ENCODE results near the gene LRPPRC. TPM values are rescaled to one million over a fixed set of nuclear protein-coding genes. Genes with fewer than 3 reads are reported as not detected.

Gene LRPPRC
- total and polyA plus RNA-seq, 5 donors from 2014 or later = 34.0 to 48.5 (median 37.0) TPM

GRCh38 chr2:43853141-43854081, 142.4 kb downstream of the LRPPRC start:
- no peaks in the 10 kb centered on the region for H3K27me3 ChIP-seq (ENCODE audit: control insufficient read depth, insufficient read depth, low read length)
- no peak for ATAC-seq (ENCODE audit: low read depth in 2 of 2)
- no peaks in the 10 kb centered on the region for H3K36me3 ChIP-seq (ENCODE audit: control insufficient read depth, insufficient read depth, low read length)
- DNase-seq = no peak
- Mint-ChIP-seq H3K36me3 (no peaks in the 10 kb centered on the region), H3K9me3 (peaks cover 0 to 3% (median 0%) of the 10 kb centered on the region in 7 donors), H3K27me3 (peaks cover 22% of the 10 kb centered on the region), H3K4me1 (no peaks in the 10 kb centered on the region), H3K4me3 (no peak overlapping the region), H3K27ac (no peak overlapping the region)
- no peaks in the 10 kb centered on the region for H3K9me3 ChIP-seq (ENCODE audit: control insufficient read depth in 2 of 2, low read length in 2 of 2)
- H3K27ac ChIP-seq (ENCODE audit: insufficient read depth, low read length, poor library complexity, severe bottlenecking) = no peak overlapping the region
- no peak overlapping the region for H3K4me3 ChIP-seq (ENCODE audit: low read depth, low read length)
- H3K4me1 ChIP-seq (ENCODE audit: control insufficient read depth, insufficient read depth, low read length, poor library complexity, severe bottlenecking) = no peaks in the 10 kb centered on the region

GRCh38 chr2:43852196-43852730, 143.5 kb downstream of the LRPPRC start:
- no peaks in the 10 kb centered on the region for H3K4me1 ChIP-seq (ENCODE audit: control insufficient read depth, insufficient read depth, low read length, poor library complexity, severe bottlenecking)

DNA sequence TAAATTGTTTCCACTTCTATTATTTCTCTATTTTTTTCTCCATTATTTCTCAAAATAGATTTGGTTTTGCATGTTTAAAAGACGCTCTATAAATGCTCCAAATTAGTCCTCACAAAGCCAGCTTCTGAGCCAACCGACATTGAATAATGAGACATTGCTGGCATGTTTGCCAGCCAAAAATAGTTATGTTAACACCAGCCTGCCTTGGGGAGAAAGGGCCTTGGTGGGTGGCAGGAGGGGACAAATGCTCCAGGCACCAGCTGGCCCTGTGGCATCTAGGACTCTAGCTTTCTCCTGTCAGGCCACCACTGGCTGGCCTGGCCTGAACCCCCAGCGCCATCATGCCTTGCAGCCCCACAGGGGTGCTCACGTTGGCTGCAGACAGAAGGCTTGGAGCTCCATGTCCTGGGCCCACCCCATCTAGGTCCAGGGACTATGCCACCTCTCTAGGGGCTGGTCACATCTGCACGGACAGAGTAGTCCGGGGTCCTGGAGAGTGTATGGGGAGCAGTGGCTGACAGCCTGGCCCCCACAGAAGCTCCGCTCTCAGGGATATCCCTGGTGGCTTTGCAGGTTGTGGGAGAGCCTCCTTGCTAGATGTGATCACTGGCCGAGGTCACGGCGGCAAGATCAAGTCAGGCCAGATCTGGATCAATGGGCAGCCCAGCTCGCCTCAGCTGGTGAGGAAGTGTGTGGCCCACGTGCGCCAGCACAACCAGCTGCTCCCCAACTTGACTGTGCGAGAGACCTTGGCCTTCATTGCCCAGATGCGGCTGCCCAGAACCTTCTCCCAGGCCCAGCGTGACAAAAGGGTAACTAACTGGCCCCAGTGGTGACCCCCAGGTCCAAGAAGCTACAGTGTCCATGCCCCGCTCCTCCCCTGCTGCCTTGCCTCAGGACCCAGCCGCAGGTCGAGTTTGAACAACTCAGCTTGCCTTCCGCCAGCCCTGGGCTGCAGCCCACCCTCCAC, 144.5 kb downstream of the LRPPRC start:
- no peaks in the 10 kb centered on the region for H3K36me3 Mint-ChIP-seq
- ATAC-seq (ENCODE audit: low read depth in 2 of 2) = no peak
- Histone ChIP-seq H3K9me3 (ENCODE audit: control insufficient read depth in 2 of 2, low read length in 2 of 2) (no peaks in the 10 kb centered on the region), H3K4me3 (ENCODE audit: low read depth, low read length) (no peak overlapping the region), H3K27ac (ENCODE audit: insufficient read depth, low read length, poor library complexity, severe bottlenecking) (no peak overlapping the region), H3K36me3 (ENCODE audit: control insufficient read depth, insufficient read depth, low read length) (no peaks in the 10 kb centered on the region), H3K27me3 (ENCODE audit: control insufficient read depth, insufficient read depth, low read length) (no peaks in the 10 kb centered on the region), H3K4me1 (ENCODE audit: control insufficient read depth, insufficient read depth, low read length, poor library complexity, severe bottlenecking) (no peaks in the 10 kb centered on the region)
- no peaks in the 10 kb centered on the region for H3K4me1 Mint-ChIP-seq
- H3K9me3 Mint-ChIP-seq = peaks cover 0 to 3% (median 0%) of the 10 kb centered on the region in 7 donors
- peaks cover 22% of the 10 kb centered on the region for H3K27me3 Mint-ChIP-seq
- DNase-seq = no peak
- H3K4me3 Mint-ChIP-seq = no peak overlapping the region
- H3K27ac Mint-ChIP-seq = peak overlapping the region in 1 of 3 donors; percentile 12

More at GRCh38 chr2:43852196-43852730, 143.5 kb downstream of the LRPPRC start:
- Mint-ChIP-seq H3K4me1 (no peaks in the 10 kb centered on the region), H3K9me3 (peaks cover 0 to 3% (median 0%) of the 10 kb centered on the region in 7 donors), H3K36me3 (no peaks in the 10 kb centered on the region), H3K27ac (no peak overlapping the region), H3K4me3 (no peak overlapping the region), H3K27me3 (peaks cover 22% of the 10 kb centered on the region)
- ATAC-seq (ENCODE audit: low read depth in 2 of 2) = no peak
- DNase-seq = no peak
- H3K27ac ChIP-seq (ENCODE audit: insufficient read depth, low read length, poor library complexity, severe bottlenecking) = no peak overlapping the region
- H3K36me3 ChIP-seq (ENCODE audit: control insufficient read depth, insufficient read depth, low read length) = no peaks in the 10 kb centered on the region
- H3K9me3 ChIP-seq (ENCODE audit: control insufficient read depth in 2 of 2, low read length in 2 of 2) = no peaks in the 10 kb centered on the region
- H3K4me3 ChIP-seq (ENCODE audit: low read depth, low read length) = no peak overlapping the region
- H3K27me3 ChIP-seq (ENCODE audit: control insufficient read depth, insufficient read depth, low read length) = no peaks in the 10 kb centered on the region

GRCh38 chr2:43848214-43848613, 147.6 kb downstream of the LRPPRC start:
- H3K36me3 Mint-ChIP-seq = no peaks in the 10 kb centered on the region
- no peak for ATAC-seq (ENCODE audit: low read depth in 2 of 2)
- Histone ChIP-seq H3K4me3 (ENCODE audit: low read depth, low read length) (no peak overlapping the region), H3K36me3 (ENCODE audit: control insufficient read depth, insufficient read depth, low read length) (no peaks in the 10 kb centered on the region), H3K4me1 (ENCODE audit: control insufficient read depth, insufficient read depth, low read length, poor library complexity, severe bottlenecking) (no peaks in the 10 kb centered on the region), H3K9me3 (ENCODE audit: control insufficient read depth in 2 of 2, low read length in 2 of 2) (no peaks in the 10 kb centered on the region), H3K27me3 (ENCODE audit: control insufficient read depth, insufficient read depth, low read length) (no peaks in the 10 kb centered on the region), H3K27ac (ENCODE audit: insufficient read depth, low read length, poor library complexity, severe bottlenecking) (no peak overlapping the region)
- peaks cover 14% of the 10 kb centered on the region for H3K27me3 Mint-ChIP-seq
- peaks cover 0 to 2% (median 0%) of the 10 kb centered on the region in 7 donors for H3K9me3 Mint-ChIP-seq
- no peaks in the 10 kb centered on the region for H3K4me1 Mint-ChIP-seq
- no peak overlapping the region for H3K27ac Mint-ChIP-seq
- DNase-seq = no peak
- H3K4me3 Mint-ChIP-seq = no peak overlapping the region

DNA sequence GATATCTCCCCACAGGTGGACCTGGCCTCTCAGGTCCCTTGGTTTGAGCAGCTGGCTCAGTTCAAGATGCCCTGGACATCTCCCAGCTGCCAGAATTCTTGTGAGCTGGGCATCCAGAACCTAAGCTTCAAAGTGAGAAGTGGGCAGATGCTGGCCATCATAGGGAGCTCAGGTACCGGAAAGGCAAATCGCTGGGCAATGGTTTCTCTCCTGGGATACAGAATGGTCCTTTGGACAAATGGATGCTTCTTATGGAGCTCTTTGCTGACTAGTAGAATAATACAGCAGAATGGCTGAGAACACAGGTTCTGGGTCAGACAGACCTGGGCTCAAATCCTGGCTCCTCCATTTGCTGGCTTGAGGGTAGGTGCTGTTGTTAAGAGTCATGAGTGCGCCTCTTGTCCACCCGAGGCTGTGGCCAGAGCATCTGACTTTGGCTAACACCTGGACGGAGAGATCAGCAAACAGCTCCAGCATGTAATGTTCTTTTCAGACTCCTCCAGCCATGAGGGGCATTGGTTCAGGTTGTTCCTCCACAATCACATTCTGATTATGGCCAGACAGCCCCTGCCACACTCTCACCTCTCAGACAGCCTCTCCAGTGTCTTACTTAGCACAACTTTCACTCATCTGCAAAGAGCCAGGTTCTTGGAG, 149.5 kb downstream of the LRPPRC start:
- peaks cover 0 to 2% (median 0%) of the 10 kb centered on the region in 7 donors for H3K9me3 Mint-ChIP-seq
- Histone ChIP-seq H3K27ac (ENCODE audit: insufficient read depth, low read length, poor library complexity, severe bottlenecking) (no peak overlapping the region), H3K36me3 (ENCODE audit: control insufficient read depth, insufficient read depth, low read length) (no peaks in the 10 kb centered on the region), H3K9me3 (ENCODE audit: control insufficient read depth in 2 of 2, low read length in 2 of 2) (no peaks in the 10 kb centered on the region), H3K4me3 (ENCODE audit: low read depth, low read length) (no peak overlapping the region), H3K4me1 (ENCODE audit: control insufficient read depth, insufficient read depth, low read length, poor library complexity, severe bottlenecking) (no peaks in the 10 kb centered on the region), H3K27me3 (ENCODE audit: control insufficient read depth, insufficient read depth, low read length) (no peaks in the 10 kb centered on the region)
- ATAC-seq (ENCODE audit: low read depth in 2 of 2) (no peak), DNase-seq (no peak)
- peaks cover 14% of the 10 kb centered on the region for H3K27me3 Mint-ChIP-seq
- no peak overlapping the region for H3K4me3 Mint-ChIP-seq
- H3K36me3 Mint-ChIP-seq = no peaks in the 10 kb centered on the region
- H3K4me1 Mint-ChIP-seq = no peaks in the 10 kb centered on the region
- no peak overlapping the region for H3K27ac Mint-ChIP-seq

GRCh38 chr2:43845181-43845580, 150.6 kb downstream of the LRPPRC start:
- H3K27ac ChIP-seq (ENCODE audit: insufficient read depth, low read length, poor library complexity, severe bottlenecking) = no peak overlapping the region
- H3K27me3 Mint-ChIP-seq = peaks cover 13% of the 10 kb centered on the region
- H3K4me3 Mint-ChIP-seq = no peak overlapping the region
- no peak for ATAC-seq (ENCODE audit: low read depth in 2 of 2)
- no peak overlapping the region for H3K27ac Mint-ChIP-seq
- no peak for DNase-seq
- no peaks in the 10 kb centered on the region for H3K4me1 Mint-ChIP-seq
- no peaks in the 10 kb centered on the region for H3K27me3 ChIP-seq (ENCODE audit: control insufficient read depth, insufficient read depth, low read length)
- no peaks in the 10 kb centered on the region for H3K9me3 ChIP-seq (ENCODE audit: control insufficient read depth in 2 of 2, low read length in 2 of 2)
- H3K4me3 ChIP-seq (ENCODE audit: low read depth, low read length) = no peak overlapping the region
- H3K9me3 Mint-ChIP-seq = peaks cover 0 to 2% (median 0%) of the 10 kb centered on the region in 7 donors
- no peaks in the 10 kb centered on the region for H3K36me3 Mint-ChIP-seq
- H3K4me1 ChIP-seq (ENCODE audit: control insufficient read depth, insufficient read depth, low read length, poor library complexity, severe bottlenecking) = no peaks in the 10 kb centered on the region
- no peaks in the 10 kb centered on the region for H3K36me3 ChIP-seq (ENCODE audit: control insufficient read depth, insufficient read depth, low read length)

DNA sequence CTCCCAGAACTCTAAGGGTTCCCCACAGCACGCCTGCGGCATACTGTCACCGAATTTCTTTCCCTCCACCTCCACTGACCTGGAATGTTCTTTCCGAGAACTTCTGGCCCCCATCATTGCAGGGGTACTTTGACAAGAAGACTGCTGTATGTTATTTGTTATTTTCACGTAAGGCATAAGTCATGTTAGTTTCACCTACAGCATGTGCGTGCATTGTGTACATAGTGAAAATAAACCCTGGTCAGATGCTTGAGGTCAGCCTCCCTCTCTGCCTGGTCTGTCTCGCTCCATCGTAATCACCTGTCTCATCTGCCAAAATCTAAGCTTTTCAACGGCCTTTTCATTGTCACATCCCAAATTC, 152.9 kb downstream of the LRPPRC start:
- no peaks in the 10 kb centered on the region for H3K4me1 ChIP-seq (ENCODE audit: control insufficient read depth, insufficient read depth, low read length, poor library complexity, severe bottlenecking)
- Mint-ChIP-seq H3K4me3 (no peak overlapping the region), H3K27me3 (no peaks in the 10 kb centered on the region), H3K4me1 (no peaks in the 10 kb centered on the region), H3K27ac (no peak overlapping the region), H3K36me3 (no peaks in the 10 kb centered on the region), H3K9me3 (no peaks in the 10 kb centered on the region)
- DNase-seq (no peak), ATAC-seq (ENCODE audit: low read depth in 2 of 2) (no peak)
- no peaks in the 10 kb centered on the region for H3K27me3 ChIP-seq (ENCODE audit: control insufficient read depth, insufficient read depth, low read length)
- H3K9me3 ChIP-seq (ENCODE audit: control insufficient read depth in 2 of 2, low read length in 2 of 2) = no peaks in the 10 kb centered on the region
- no peaks in the 10 kb centered on the region for H3K36me3 ChIP-seq (ENCODE audit: control insufficient read depth, insufficient read depth, low read length)
- H3K4me3 ChIP-seq (ENCODE audit: low read depth, low read length) = no peak overlapping the region
- H3K27ac ChIP-seq (ENCODE audit: insufficient read depth, low read length, poor library complexity, severe bottlenecking) = no peak overlapping the region

All from CD4-positive, CD25-positive, alpha-beta regulatory T cell (primary cell).